Measurements from ENCODE around the gene CFAP97D1.
A peak's percentile ranks its signal among the peaks of the same experiment; 100 is the strongest.

The CFAP97D1 gene

GRCh38 chr17:43741636-43742035 lies 38.6 kb upstream of the CFAP97D1 start:
- DNase-seq (ENCODE audit: low read depth), result no peak
- no peak for TF ChIP-seq CTCF (IDR thresholded peaks at IDR 0.05; ENCODE audit: low read length, missing control alignments)

GRCh38 chr17:43745541-43745940 lies 34.7 kb upstream of the CFAP97D1 start:
- no peak overlapping the region for H3K4me3 ChIP-seq (replicated peaks; ENCODE audit: low read depth, low read length)
- DNase-seq (ENCODE audit: low read depth), result no peak
- TF ChIP-seq CTCF (IDR thresholded peaks at IDR 0.05; ENCODE audit: low read length, missing control alignments), result no peak

More at GRCh38 chr17:43741636-43742035, 38.6 kb upstream of the CFAP97D1 start:
- no peak overlapping the region for H3K4me3 ChIP-seq (replicated peaks; ENCODE audit: low read depth, low read length)

GRCh38 chr17:43750153-43750552 lies 30.1 kb upstream of the CFAP97D1 start:
- no peak for TF ChIP-seq CTCF (IDR thresholded peaks at IDR 0.05; ENCODE audit: low read length, missing control alignments)
- H3K4me3 ChIP-seq (replicated peaks; ENCODE audit: low read depth, low read length), result no peak overlapping the region
- DNase-seq (ENCODE audit: low read depth), result no peak

- TF ChIP-seq CTCF (IDR thresholded peaks at IDR 0.05; ENCODE audit: low read length, missing control alignments), result no peak
- no peak for DNase-seq (ENCODE audit: low read depth)
- H3K4me3 ChIP-seq (replicated peaks; ENCODE audit: low read depth, low read length), result no peak overlapping the region
Measured at GRCh38 chr17:43753493-43754129, 26.6 kb upstream of the CFAP97D1 start.

- no peak for DNase-seq (ENCODE audit: low read depth)
- no peak for TF ChIP-seq CTCF (IDR thresholded peaks at IDR 0.05; ENCODE audit: low read length, missing control alignments)
- no peak overlapping the region for H3K4me3 ChIP-seq (replicated peaks; ENCODE audit: low read depth, low read length)
Measured at GRCh38 chr17:43754947-43755346, 25.3 kb upstream of the CFAP97D1 start.

GRCh38 chr17:43755389-43755875 lies 24.8 kb upstream of the CFAP97D1 start:
- TF ChIP-seq CTCF (IDR thresholded peaks at IDR 0.05; ENCODE audit: low read length, missing control alignments), result no peak
- peak; percentile 32 for DNase-seq (ENCODE audit: low read depth)

GRCh38 chr17:43756201-43756600 lies 24.0 kb upstream of the CFAP97D1 start:
- no peak for DNase-seq (ENCODE audit: low read depth)

More at GRCh38 chr17:43755389-43755875, 24.8 kb upstream of the CFAP97D1 start:
- no peak overlapping the region for H3K4me3 ChIP-seq (replicated peaks; ENCODE audit: low read depth, low read length)

More at GRCh38 chr17:43756201-43756600, 24.0 kb upstream of the CFAP97D1 start:
- TF ChIP-seq CTCF (IDR thresholded peaks at IDR 0.05; ENCODE audit: low read length, missing control alignments), result no peak
- no peak overlapping the region for H3K4me3 ChIP-seq (replicated peaks; ENCODE audit: low read depth, low read length)
